Activated CD8-positive, alpha-beta memory T cell treated with anti-CD3 and anti-CD28 coated beads for 1 hour (primary cell): ENCODE measurements around the gene GNAI1.

Source experiments
- DNase-seq, 2 donors: peaks; one replicate each; pipeline ENCODE4 v3.0.0-alpha.2; 2020; ENCODE audit warnings: low read depth in 1 of 2; ENCODE audit errors: extremely low read depth in 1 of 2

GNAI1 gene

DNA sequence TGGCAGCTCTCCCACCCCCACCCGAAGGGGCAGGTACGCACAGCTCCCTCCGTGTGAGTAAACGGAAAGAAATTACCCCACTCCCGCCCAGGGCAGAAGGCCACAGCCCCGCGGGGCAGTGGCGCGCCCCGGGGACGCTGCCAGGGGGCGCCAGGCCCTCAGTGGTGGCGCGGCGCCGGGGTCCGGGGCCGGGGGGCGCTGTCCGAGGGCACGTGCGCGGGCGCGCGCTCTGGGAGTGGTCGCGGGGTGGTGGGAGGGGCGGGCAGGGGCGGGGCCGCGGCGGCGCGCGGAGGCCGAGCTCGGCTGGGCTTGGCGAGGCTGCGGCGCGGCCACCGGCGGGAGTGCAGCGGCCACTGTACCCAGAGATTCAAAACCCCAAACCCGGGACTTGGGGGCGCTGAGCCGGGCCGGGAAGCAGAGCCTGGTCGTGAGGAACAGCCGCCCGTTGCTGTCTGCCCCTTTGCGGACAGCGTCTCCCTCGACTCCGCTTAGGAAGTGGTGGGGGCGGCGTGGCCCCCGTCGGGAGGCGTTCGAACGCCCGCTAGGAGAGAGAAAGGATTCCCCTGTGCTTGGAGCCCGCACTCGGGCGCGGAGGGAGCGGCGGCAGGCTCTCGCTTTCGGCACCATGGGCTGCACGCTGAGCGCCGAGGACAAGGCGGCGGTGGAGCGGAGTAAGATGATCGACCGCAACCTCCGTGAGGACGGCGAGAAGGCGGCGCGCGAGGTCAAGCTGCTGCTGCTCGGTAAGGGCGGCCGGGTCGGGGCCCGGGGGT is at the start of gene GNAI1:
Gene GNAI1 (plus strand): TSS at position 296 of the 773 bp plus-strand sequence. CDS start 330 bp downstream, at position 626.
- DNase-seq, result no peak

GRCh38 chr7:80087051-80087770 is 47.4 kb upstream of the GNAI1 start:
- no peak for DNase-seq

DNA sequence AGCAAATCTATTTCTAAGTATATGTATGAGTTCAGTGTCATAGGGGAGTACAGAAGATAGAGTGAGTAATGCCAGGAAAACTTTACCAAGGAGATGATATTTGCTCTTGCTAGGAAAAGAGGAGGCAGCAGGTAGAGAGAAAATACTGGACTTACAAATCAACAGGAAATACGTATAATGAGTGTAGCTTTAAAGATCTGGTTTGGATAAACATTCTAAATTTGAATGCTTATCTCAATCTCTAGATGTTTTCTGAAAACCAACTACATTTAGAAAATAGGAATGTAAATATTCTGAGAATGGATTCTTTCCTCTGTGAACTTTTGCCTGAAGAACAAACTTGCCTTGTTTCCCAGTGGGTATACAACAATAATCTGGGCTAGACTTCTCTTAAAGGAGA is 46.9 kb upstream of the GNAI1 start:
- DNase-seq, result no peak

GRCh38 chr7:80088705-80089104 is 45.9 kb upstream of the GNAI1 start:
- no peak for DNase-seq

DNA sequence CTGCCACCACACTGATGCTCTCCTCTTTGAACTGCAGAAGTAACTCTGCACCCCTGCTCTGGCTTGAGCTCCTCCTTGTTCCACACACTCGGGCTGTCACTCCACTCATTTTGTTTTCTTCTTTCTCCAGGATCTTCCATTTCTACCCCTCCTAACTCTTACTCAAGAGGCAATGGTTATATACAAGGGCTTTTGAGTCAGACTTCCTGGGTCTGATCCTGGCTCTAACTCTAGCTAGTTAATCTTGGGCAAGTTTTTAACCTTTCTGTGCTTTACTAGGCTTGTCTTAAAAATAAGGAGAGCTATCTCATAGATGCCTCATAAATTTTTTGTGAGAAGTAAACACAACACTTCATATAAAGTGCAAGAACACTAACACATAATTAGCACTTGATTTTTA is 45.3 kb upstream of the GNAI1 start:
- no peak for DNase-seq

- no peak for DNase-seq
Observed at GRCh38 chr7:80093349-80093748, 41.3 kb upstream of the GNAI1 start.

- DNase-seq, result no peak
Observed at GRCh38 chr7:80095545-80095944, 39.1 kb upstream of the GNAI1 start.

GRCh38 chr7:80097756-80098155 is 36.9 kb upstream of the GNAI1 start:
- DNase-seq, result no peak

- DNase-seq, result no peak
Observed at GRCh38 chr7:80098795-80099194, 35.8 kb upstream of the GNAI1 start.

DNA sequence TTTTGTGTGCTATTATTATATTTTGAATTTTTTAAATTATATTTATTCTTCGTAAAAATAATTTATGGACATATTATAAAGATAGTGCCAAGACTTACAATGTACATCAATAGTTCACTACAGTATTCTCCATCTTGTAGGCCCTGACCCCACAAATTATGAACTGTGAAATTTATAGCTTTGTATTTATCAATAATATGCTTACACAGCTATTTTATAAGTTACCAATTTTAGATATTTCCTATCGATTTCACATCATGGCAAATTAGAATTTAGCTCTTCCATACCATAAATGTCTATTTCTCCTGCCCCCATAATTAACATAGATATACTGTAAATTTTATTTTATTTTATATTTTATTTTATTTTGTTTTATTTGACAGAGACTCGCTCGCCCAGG is 34.4 kb upstream of the GNAI1 start:
- no peak for DNase-seq

- DNase-seq, result no peak
Observed at GRCh38 chr7:80105701-80106408, 28.8 kb upstream of the GNAI1 start.

GRCh38 chr7:80106498-80107113 is 28.0 kb upstream of the GNAI1 start:
- DNase-seq, result no peak

DNA sequence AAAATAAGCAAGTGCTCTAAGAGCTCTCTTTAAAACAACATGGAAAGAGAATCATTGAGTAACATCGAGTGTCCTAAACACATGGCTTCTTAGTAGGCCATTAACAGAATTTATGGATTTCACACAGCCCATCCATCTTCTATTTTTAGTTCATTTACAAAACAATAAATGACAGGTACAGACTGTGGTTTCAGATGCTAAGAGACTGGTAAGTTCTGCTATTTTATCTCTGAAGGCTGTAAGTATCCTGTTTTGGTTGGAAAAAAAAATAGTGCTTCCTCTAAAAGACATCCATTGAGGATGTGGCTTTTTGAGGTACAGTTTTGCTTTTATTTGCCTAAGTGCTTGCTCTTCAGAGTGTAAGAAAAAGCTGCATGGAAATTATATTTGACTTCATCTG is 27.4 kb upstream of the GNAI1 start:
- no peak for DNase-seq

- no peak for DNase-seq
Observed at GRCh38 chr7:80110376-80110775, 24.3 kb upstream of the GNAI1 start.

- DNase-seq, result no peak
Observed at GRCh38 chr7:80114159-80114558, 20.5 kb upstream of the GNAI1 start.

DNA sequence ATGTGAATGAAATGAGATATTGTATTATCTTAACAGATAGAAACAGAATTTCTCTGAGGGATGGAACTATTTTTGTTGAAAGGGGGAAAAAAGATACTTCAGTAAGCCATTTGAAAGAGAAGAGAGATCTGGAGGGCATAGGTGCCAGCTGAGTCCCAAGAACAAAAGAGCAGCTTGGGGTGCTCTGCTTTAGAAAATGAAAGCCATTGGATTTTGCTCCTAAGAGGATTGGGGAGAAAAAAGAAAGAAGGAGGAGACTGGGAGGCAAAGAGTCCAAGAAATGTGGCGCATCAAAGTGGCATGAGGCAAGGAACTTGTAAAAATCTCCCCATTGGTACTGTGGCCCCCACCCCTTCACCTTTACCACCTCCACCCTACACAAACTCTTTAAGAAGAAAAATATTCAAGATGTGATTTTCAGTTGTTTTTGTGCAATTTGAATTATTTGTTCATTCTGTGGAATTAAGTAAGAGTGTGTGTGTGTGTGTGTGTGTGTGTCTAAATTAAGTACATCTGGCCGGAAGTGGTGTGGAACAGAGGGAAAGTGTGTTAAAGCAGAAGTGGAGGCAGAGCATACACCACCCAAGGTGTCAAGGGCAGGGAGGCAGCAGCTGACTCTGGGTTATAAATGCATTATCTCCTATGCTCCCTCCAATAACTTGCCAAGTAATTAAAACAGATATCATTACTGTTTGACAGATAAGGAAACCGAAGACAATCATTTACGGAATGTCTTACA is 9.9 kb upstream of the GNAI1 start:
- DNase-seq, result no peak

GRCh38 chr7:80127412-80128160 is 7.0 kb upstream of the GNAI1 start:
- no peak for DNase-seq

DNA sequence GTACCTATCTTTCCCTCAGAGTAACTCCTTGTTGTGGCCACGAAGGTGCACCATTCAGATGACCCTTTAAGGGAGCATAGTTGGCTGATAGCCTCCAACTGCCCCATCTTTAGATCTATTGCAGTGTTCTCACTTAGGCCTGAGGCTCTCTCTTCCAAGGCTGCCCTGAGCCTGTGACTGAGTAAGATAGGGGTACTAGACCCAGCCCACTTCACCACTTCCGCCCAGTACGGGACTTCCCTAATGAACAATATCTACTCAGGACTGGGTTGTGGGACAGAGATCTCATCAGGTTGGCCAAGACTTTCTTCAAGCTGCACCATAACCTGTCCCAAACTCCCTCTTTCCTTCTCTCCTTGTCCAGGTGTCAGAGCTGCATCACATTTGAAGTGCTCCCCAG is 5.7 kb upstream of the GNAI1 start:
- no peak for DNase-seq

DNA sequence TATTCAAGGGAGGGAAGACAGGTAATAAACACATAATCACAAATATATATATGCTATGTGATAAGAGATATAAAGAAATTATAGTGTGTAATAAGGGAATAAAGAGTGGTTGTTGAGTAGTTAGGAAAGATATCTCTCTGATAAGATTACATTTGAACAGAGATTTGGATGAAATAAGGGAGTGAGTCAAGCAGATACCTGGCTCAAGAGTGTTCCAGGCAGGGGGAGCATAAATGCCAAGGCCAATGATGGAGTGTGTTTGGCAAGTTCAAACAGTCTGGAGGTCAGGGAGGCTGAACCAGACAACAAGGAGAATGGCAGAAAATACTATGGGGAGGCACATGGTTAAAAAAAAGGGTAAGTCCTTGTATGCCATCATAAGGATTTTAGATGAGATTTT is 4.8 kb upstream of the GNAI1 start:
- no peak for DNase-seq
